ENCODE data around the gene KAZN. TPM values are rescaled to one million over a fixed set of nuclear protein-coding genes. Genes with fewer than 3 reads are reported as not detected.

The KAZN gene
- polyA plus RNA-seq, 2 of the 4 experiments (the other 2 are of a cell fraction): 1.3 to 1.9 TPM

GRCh38 chr1:14549897-14550620, 48.4 kb upstream of the KAZN start (continued):
- TF ChIP-seq POLR2AphosphoS2 (conservative IDR thresholded peaks at IDR 0.05; ENCODE audit: low read length) (no peak), HOXA7 (CRISPR knock-in tag; IDR thresholded peaks at IDR 0.05) (no peak), MAZ (IDR thresholded peaks at IDR 0.05; ENCODE audit: borderline replicate concordance, low read depth, low read length) (no peak), RFX5 (IDR thresholded peaks at IDR 0.05) (no peak), HEYL (CRISPR knock-in tag; IDR thresholded peaks at IDR 0.05) (no peak)

GRCh38 chr1:14551386-14551785, 47.1 kb upstream of the KAZN start:
- CTCF ChIA-PET: no interaction called here
- 15% methylated on average over 8 of the region's 8 CpGs for WGBS (ENCODE audit: missing lambda C conversion rate)
- DNase-seq (ENCODE audit: low read depth in 1 of 2, low spot score in 1 of 2): no peak

GRCh38 chr1:14552246-14552965, 46.1 kb upstream of the KAZN start:
- no peak overlapping the region for H3K4me2 ChIP-seq
- H3K4me3 ChIP-seq: no peak overlapping the region
- no peak overlapping the region for H3K27ac ChIP-seq
- no peaks in the 10 kb centered on the region for H3K9me3 ChIP-seq
- 44% methylated on average over 4 of the region's 11 CpGs for WGBS (ENCODE audit: missing lambda C conversion rate)
- no peak for ATAC-seq
- POLR2A ChIA-PET: no interaction called here
- TF ChIP-seq ZNF302 (CRISPR knock-in tag; IDR thresholded peaks at IDR 0.05): no peak
- no peak for TF ChIP-seq NPAS2 (CRISPR knock-in tag; IDR thresholded peaks at IDR 0.05; ENCODE audit: borderline replicate concordance)
- TF ChIP-seq, protein P1, sequence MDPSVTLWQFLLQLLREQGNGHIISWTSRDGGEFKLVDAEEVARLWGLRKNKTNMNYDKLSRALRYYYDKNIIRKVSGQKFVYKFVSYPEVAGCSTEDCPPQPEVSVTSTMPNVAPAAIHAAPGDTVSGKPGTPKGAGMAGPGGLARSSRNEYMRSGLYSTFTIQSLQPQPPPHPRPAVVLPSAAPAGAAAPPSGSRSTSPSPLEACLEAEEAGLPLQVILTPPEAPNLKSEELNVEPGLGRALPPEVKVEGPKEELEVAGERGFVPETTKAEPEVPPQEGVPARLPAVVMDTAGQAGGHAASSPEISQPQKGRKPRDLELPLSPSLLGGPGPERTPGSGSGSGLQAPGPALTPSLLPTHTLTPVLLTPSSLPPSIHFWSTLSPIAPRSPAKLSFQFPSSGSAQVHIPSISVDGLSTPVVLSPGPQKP (IDR thresholded peaks at IDR 0.05; ENCODE audit: low read depth, low read length): no peak
- TF ChIP-seq KDM5A (IDR thresholded peaks at IDR 0.05): no peak
- TF ChIP-seq TP53 (CRISPR knock-in tag; IDR thresholded peaks at IDR 0.05): no peak
- no peak for TF ChIP-seq CBX8 (IDR thresholded peaks at IDR 0.05)
- no peak for TF ChIP-seq CHD4 (IDR thresholded peaks at IDR 0.05; ENCODE audit: borderline replicate concordance)
- TF ChIP-seq GATA3 (IDR thresholded peaks at IDR 0.05; ENCODE audit: borderline replicate concordance): no peak
- TF ChIP-seq ZC3H11A (IDR thresholded peaks at IDR 0.05): no peak
- TF ChIP-seq BCL3 (IDR thresholded peaks at IDR 0.05): no peak
- no peak for TF ChIP-seq EP300 (IDR thresholded peaks at IDR 0.05)
- no peak for TF ChIP-seq EHMT2 (IDR thresholded peaks at IDR 0.05; ENCODE audit: low read depth)
- no peak for TF ChIP-seq SMC3 (IDR thresholded peaks at IDR 0.05)
- TF ChIP-seq RFX5 (IDR thresholded peaks at IDR 0.05): no peak
- no peak for TF ChIP-seq JUNB (IDR thresholded peaks at IDR 0.05)
- TF ChIP-seq POLR2A (IDR thresholded peaks at IDR 0.05; ENCODE audit: low read length): no peak
- no peak for DNase-seq (ENCODE audit: low read depth in 1 of 2, low spot score in 1 of 2)
- CTCF ChIA-PET: no interaction called here
- H3K4me1 ChIP-seq: no peaks in the 10 kb centered on the region
- FAIRE-seq: no peak

More at GRCh38 chr1:14551386-14551785, 47.1 kb upstream of the KAZN start:
- no peak overlapping the region for H3K27ac ChIP-seq
- no peak for FAIRE-seq
- no peak for TF ChIP-seq NPAS2 (CRISPR knock-in tag; IDR thresholded peaks at IDR 0.05; ENCODE audit: borderline replicate concordance)
- no peak for TF ChIP-seq NR3C1 (IDR thresholded peaks at IDR 0.05)
- no peak for TF ChIP-seq HOXA7 (CRISPR knock-in tag; IDR thresholded peaks at IDR 0.05)
- no peak for TF ChIP-seq RCOR1 (IDR thresholded peaks at IDR 0.05; ENCODE audit: low read depth, low read length)
- no peak for TF ChIP-seq ZC3H11A (IDR thresholded peaks at IDR 0.05)
- TF ChIP-seq CHD2 (IDR thresholded peaks at IDR 0.05; ENCODE audit: low read length, partially characterized antibody): no peak
- no peak for TF ChIP-seq EHMT2 (IDR thresholded peaks at IDR 0.05; ENCODE audit: low read depth)
- no peak for TF ChIP-seq JUNB (IDR thresholded peaks at IDR 0.05)
- no peak for TF ChIP-seq EP300 (IDR thresholded peaks at IDR 0.05)
- TF ChIP-seq, protein P2, sequence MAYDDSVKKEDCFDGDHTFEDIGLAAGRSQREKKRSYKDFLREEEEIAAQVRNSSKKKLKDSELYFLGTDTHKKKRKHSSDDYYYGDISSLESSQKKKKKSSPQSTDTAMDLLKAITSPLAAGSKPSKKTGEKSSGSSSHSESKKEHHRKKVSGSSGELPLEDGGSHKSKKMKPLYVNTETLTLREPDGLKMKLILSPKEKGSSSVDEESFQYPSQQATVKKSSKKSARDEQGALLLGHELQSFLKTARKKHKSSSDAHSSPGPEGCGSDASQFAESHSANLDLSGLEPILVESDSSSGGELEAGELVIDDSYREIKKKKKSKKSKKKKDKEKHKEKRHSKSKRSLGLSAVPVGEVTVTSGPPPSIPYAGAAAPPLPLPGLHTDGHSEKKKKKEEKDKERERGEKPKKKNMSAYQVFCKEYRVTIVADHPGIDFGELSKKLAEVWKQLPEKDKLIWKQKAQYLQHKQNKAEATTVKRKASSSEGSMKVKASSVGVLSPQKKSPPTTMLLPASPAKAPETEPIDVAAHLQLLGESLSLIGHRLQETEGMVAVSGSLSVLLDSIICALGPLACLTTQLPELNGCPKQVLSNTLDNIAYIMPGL (CRISPR knock-in tag; IDR thresholded peaks at IDR 0.05; ENCODE audit: borderline replicate concordance): no peak
- TF ChIP-seq FOXS1 (CRISPR knock-in tag; IDR thresholded peaks at IDR 0.05): no peak
- no peak for TF ChIP-seq POLR2A (IDR thresholded peaks at IDR 0.05; ENCODE audit: low read length)
- TF ChIP-seq, protein P3, sequence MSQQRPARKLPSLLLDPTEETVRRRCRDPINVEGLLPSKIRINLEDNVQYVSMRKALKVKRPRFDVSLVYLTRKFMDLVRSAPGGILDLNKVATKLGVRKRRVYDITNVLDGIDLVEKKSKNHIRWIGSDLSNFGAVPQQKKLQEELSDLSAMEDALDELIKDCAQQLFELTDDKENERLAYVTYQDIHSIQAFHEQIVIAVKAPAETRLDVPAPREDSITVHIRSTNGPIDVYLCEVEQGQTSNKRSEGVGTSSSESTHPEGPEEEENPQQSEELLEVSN (IDR thresholded peaks at IDR 0.05; ENCODE audit: borderline replicate concordance, low read depth): no peak
- no peak for TF ChIP-seq MAX (IDR thresholded peaks at IDR 0.05)
- no peaks in the 10 kb centered on the region for H3K9me3 ChIP-seq
- POLR2A ChIA-PET: no interaction called here
- ATAC-seq: no peak
- H3K4me3 ChIP-seq: no peak overlapping the region
- no peaks in the 10 kb centered on the region for H3K4me1 ChIP-seq
- H3K4me2 ChIP-seq: no peak overlapping the region

All from A549 (cell line).